ENCODE measurements around the gene CTSC. TPM values are rescaled to one million over a fixed set of nuclear protein-coding genes. Genes with fewer than 3 reads are reported as not detected.

CTSC gene
- total RNA-seq, 1 experiment from 2014 or later: 80.2 TPM

DNA sequence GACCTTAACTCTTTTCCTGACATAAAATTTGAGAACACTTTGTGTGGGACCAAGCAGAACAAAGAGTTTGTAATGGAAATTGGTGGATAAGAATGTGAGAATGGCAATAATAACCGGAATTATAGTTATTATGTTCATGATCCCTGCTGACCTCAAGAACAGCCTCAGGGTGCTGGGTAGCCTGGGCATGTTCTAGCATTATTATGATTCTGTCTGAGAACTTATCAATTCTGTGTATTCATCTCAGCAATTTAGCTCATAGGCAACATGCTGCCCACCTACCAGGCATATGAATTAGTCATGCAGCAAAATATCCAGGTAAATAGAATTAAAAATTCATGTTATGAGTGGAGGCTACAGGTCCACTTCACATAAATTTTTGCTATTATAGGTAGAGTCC lies 61.9 kb downstream of the CTSC start:
- Histone ChIP-seq H3K27me3 (ENCODE audit: control insufficient read depth, insufficient read depth, low read length) (no peaks in the 10 kb centered on the region), H3K4me3 (ENCODE audit: low read depth in 2 of 2, low read length in 2 of 2) (no peak overlapping the region), H3K36me3 (ENCODE audit: control insufficient read depth, insufficient read depth, low read length) (no peaks in the 10 kb centered on the region), H3K9me3 (ENCODE audit: control insufficient read depth, insufficient read depth, low read depth, low read length) (no peaks in the 10 kb centered on the region), H3K27ac (ENCODE audit: low read length) (no peak overlapping the region), H3K4me1 (ENCODE audit: control insufficient read depth, insufficient read depth, low read length) (no peaks in the 10 kb centered on the region)
- BruUV-seq (replicated peaks): no TSS peak
- TF ChIP-seq, protein P1, sequence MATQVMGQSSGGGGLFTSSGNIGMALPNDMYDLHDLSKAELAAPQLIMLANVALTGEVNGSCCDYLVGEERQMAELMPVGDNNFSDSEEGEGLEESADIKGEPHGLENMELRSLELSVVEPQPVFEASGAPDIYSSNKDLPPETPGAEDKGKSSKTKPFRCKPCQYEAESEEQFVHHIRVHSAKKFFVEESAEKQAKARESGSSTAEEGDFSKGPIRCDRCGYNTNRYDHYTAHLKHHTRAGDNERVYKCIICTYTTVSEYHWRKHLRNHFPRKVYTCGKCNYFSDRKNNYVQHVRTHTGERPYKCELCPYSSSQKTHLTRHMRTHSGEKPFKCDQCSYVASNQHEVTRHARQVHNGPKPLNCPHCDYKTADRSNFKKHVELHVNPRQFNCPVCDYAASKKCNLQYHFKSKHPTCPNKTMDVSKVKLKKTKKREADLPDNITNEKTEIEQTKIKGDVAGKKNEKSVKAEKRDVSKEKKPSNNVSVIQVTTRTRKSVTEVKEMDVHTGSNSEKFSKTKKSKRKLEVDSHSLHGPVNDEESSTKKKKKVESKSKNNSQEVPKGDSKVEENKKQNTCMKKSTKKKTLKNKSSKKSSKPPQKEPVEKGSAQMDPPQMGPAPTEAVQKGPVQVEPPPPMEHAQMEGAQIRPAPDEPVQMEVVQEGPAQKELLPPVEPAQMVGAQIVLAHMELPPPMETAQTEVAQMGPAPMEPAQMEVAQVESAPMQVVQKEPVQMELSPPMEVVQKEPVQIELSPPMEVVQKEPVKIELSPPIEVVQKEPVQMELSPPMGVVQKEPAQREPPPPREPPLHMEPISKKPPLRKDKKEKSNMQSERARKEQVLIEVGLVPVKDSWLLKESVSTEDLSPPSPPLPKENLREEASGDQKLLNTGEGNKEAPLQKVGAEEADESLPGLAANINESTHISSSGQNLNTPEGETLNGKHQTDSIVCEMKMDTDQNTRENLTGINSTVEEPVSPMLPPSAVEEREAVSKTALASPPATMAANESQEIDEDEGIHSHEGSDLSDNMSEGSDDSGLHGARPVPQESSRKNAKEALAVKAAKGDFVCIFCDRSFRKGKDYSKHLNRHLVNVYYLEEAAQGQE (IDR thresholded peaks at IDR 0.05; ENCODE audit: insufficient read depth in 1 of 2, low read depth in 2 of 2, low read length in 1 of 2): no peak
- TF ChIP-seq SIN3A (IDR thresholded peaks at IDR 0.05; ENCODE audit: borderline replicate concordance, insufficient read depth, low read depth, low read length): no peak
- TF ChIP-seq POLR2AphosphoS5 (IDR thresholded peaks at IDR 0.05; ENCODE audit: low read depth, low read length): no peak
- TF ChIP-seq TCF7L2 (IDR thresholded peaks at IDR 0.05; ENCODE audit: low read depth, low read length): no peak
- TF ChIP-seq, protein P2, sequence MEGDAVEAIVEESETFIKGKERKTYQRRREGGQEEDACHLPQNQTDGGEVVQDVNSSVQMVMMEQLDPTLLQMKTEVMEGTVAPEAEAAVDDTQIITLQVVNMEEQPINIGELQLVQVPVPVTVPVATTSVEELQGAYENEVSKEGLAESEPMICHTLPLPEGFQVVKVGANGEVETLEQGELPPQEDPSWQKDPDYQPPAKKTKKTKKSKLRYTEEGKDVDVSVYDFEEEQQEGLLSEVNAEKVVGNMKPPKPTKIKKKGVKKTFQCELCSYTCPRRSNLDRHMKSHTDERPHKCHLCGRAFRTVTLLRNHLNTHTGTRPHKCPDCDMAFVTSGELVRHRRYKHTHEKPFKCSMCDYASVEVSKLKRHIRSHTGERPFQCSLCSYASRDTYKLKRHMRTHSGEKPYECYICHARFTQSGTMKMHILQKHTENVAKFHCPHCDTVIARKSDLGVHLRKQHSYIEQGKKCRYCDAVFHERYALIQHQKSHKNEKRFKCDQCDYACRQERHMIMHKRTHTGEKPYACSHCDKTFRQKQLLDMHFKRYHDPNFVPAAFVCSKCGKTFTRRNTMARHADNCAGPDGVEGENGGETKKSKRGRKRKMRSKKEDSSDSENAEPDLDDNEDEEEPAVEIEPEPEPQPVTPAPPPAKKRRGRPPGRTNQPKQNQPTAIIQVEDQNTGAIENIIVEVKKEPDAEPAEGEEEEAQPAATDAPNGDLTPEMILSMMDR (IDR thresholded peaks at IDR 0.05): no peak
- DNase-seq (ENCODE audit: low read depth, low spot score) (no peak), ATAC-seq (no peak)
- CTCF ChIA-PET: no interaction called here
- intact Hi-C loops (cut with micrococcal nuclease; ENCODE audit: unreplicated experiment): no loop called here
- POLR2A ChIA-PET: no interaction called here
- in situ Hi-C loops (cut with HindIII; ENCODE audit: low pct_unique_long_range_greater_than_20kb, low sequenced_read_pairs): no loop called here

DNA sequence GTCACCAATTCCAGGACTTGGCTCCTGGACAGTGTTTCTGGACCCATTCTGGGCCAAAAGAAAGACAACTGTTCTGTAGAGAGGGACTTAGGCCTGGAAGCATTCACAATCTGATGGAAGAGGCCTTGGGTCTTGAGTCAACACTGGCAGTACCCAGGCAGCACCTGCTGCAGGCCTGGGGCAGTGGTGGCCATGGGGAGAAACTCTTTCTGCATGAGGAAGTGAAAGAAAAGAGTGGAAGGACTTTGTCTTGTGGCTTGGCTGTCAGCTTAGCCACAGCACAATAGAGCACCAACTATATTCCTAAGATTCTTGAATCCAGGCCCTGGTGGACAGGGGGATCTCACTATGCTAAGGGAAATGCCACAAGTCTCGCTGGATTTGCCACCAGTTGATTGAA lies 70.6 kb downstream of the CTSC start:
- intact Hi-C loops (cut with micrococcal nuclease; ENCODE audit: unreplicated experiment): no loop called here
- no peaks in the 10 kb centered on the region for H3K9me3 ChIP-seq (ENCODE audit: control insufficient read depth, insufficient read depth, low read depth, low read length)
- in situ Hi-C loops (cut with HindIII; ENCODE audit: low pct_unique_long_range_greater_than_20kb, low sequenced_read_pairs): no loop called here
- no peaks in the 10 kb centered on the region for H3K36me3 ChIP-seq (ENCODE audit: control insufficient read depth, insufficient read depth, low read length)
- H3K27me3 ChIP-seq (ENCODE audit: control insufficient read depth, insufficient read depth, low read length): no peaks in the 10 kb centered on the region
- no peak overlapping the region for H3K27ac ChIP-seq (ENCODE audit: low read length)
- no peaks in the 10 kb centered on the region for H3K4me1 ChIP-seq (ENCODE audit: control insufficient read depth, insufficient read depth, low read length)
- POLR2A ChIA-PET: no interaction called here
- BruUV-seq (replicated peaks): no TSS peak
- H3K4me3 ChIP-seq (ENCODE audit: low read depth in 2 of 2, low read length in 2 of 2): no peak overlapping the region
- CTCF ChIA-PET: no interaction called here
- DNase-seq (ENCODE audit: low read depth, low spot score): no peak
- ATAC-seq: no peak
- TF ChIP-seq POLR2AphosphoS5 (IDR thresholded peaks at IDR 0.05; ENCODE audit: low read depth, low read length) (no peak), SIN3A (IDR thresholded peaks at IDR 0.05; ENCODE audit: borderline replicate concordance, insufficient read depth, low read depth, low read length) (no peak), TCF7L2 (IDR thresholded peaks at IDR 0.05; ENCODE audit: low read depth, low read length) (no peak)
- TF ChIP-seq, protein P1 (IDR thresholded peaks at IDR 0.05; ENCODE audit: insufficient read depth in 1 of 2, low read depth in 2 of 2, low read length in 1 of 2): no peak
- TF ChIP-seq, protein P2 (IDR thresholded peaks at IDR 0.05): no peak
